SU-DHL-6 (cell line): Measurements from ENCODE around the gene SOHLH2.

ENCODE experiments used
- EZH2phosphoT487 ChIP-seq: fragments of 200-600 bp; sonication (generic), shearing (Covaris generic); conservative IDR thresholded peaks from 2 replicates; pipeline ENCODE4 v1.6.1; 2018; ENCODE audit warnings: mild to moderate bottlenecking, antibody characterized with exemption, low read length, moderate library complexity, mixed read lengths
- TF ChIP-seq, protein P1 (sequence below): fragments of 200-600 bp; sonication (generic); IDR thresholded peaks from one replicate; pipeline ENCODE4 v1.5.1; 2017; ENCODE audit warnings: antibody characterized with exemption, mild to moderate bottlenecking, low read length, moderate library complexity; ENCODE audit not compliant: insufficient read depth, poor library complexity, severe bottlenecking

DNA sequence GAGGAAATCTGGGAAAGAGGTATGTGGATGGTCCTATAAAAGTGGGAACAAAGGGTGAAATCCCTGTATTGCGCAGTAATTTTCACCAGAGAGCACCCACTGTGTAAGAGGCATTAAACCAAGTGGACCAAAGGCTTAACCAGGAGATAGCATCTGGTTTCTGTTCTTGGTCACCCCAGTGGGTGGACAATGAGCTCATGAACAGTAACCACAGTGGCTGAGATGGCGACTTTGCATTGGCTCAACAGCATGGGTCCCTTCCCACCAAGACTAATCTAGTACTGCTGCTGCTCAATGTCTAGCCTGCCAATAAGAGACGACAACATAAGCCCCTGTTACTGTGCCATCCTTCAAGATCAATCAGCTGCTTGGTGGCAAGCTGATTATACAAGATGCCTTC lies 46.7 kb upstream of the SOHLH2 start:
- TF ChIP-seq, protein P1, sequence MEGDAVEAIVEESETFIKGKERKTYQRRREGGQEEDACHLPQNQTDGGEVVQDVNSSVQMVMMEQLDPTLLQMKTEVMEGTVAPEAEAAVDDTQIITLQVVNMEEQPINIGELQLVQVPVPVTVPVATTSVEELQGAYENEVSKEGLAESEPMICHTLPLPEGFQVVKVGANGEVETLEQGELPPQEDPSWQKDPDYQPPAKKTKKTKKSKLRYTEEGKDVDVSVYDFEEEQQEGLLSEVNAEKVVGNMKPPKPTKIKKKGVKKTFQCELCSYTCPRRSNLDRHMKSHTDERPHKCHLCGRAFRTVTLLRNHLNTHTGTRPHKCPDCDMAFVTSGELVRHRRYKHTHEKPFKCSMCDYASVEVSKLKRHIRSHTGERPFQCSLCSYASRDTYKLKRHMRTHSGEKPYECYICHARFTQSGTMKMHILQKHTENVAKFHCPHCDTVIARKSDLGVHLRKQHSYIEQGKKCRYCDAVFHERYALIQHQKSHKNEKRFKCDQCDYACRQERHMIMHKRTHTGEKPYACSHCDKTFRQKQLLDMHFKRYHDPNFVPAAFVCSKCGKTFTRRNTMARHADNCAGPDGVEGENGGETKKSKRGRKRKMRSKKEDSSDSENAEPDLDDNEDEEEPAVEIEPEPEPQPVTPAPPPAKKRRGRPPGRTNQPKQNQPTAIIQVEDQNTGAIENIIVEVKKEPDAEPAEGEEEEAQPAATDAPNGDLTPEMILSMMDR: no peak
- no peak for TF ChIP-seq EZH2phosphoT487
